Osteoblast (primary cell): ENCODE data around the gene PCK2. TPM values are rescaled to one million over a fixed set of nuclear protein-coding genes. Genes with fewer than 3 reads are reported as not detected.
"Not testable (repeated sequence)": the region's sequence is repeated elsewhere in the genome, so short reads cannot be mapped to it uniquely, and the experiment has no call there.

ENCODE experiments used
- DNase-seq: peaks from one replicate; pipeline ENCODE4 v3.0.0; 2011; ENCODE audit warnings: low spot score, mixed read lengths; ENCODE audit not compliant: insufficient read length; ENCODE audit errors: missing footprints
- H2AFZ ChIP-seq: 2 replicates; pipeline ENCODE4 v1.6.0; 2011; ENCODE audit warnings: mild to moderate bottlenecking, low read length
- H3K27ac ChIP-seq: 2 replicates; pipeline ENCODE4 v1.5.1; 2011; ENCODE audit warnings: mild to moderate bottlenecking, low read depth, low read length, moderate library complexity
- H3K27me3 ChIP-seq: 2 replicates; pipeline ENCODE4 v1.6.0; 2012; ENCODE audit warnings: mild to moderate bottlenecking, control low read depth, inconsistent platforms, low read length, moderate library complexity; ENCODE audit not compliant: insufficient read depth
- H3K36me3 ChIP-seq: 2 replicates; pipeline ENCODE4 v1.5.1; 2011; ENCODE audit warnings: mild to moderate bottlenecking, low read length, control low read depth, moderate library complexity; ENCODE audit not compliant: insufficient read depth
- H3K4me1 ChIP-seq: 2 replicates; pipeline ENCODE4 v1.5.1; 2011; ENCODE audit warnings: mild to moderate bottlenecking, low read length, control low read depth, moderate library complexity; ENCODE audit not compliant: insufficient read depth
- H3K4me2 ChIP-seq: 2 replicates; pipeline ENCODE4 v1.6.0; 2011; ENCODE audit warnings: mild to moderate bottlenecking, low read length; ENCODE audit not compliant: insufficient read depth
- H3K4me3 ChIP-seq: fragments of 200-600 bp; sonication (generic); 3 replicates; pipeline ENCODE4 v1.5.1; 2012; ENCODE audit warnings: mild to moderate bottlenecking, low read length, inconsistent platforms; ENCODE audit not compliant: insufficient read depth
- H3K79me2 ChIP-seq: 2 replicates; pipeline ENCODE4 v1.6.0; 2012; ENCODE audit warnings: mild to moderate bottlenecking, low read length, control low read depth, inconsistent platforms; ENCODE audit not compliant: insufficient read depth
- H3K9me3 ChIP-seq: 2 replicates; pipeline ENCODE4 v1.5.1; 2011; ENCODE audit warnings: low read depth, low read length, control low read depth
- H4K20me1 ChIP-seq: 2 replicates; pipeline ENCODE4 v1.6.0; 2012; ENCODE audit warnings: mild to moderate bottlenecking, low read length, control low read depth; ENCODE audit not compliant: insufficient read depth
- total RNA-seq: library from RNA; depleted of rRNA; stranded (reverse); fragments of >200 nt; gene quantifications from 2 replicates; pipeline ENCODE4 v1.2.3, GENCODE V29; 2012
- TF ChIP-seq, protein P1 (sequence below): IDR thresholded peaks from 2 replicates; pipeline ENCODE4 v1.5.1; 2011; ENCODE audit warnings: mild to moderate bottlenecking, low read depth, low read length, moderate library complexity; ENCODE audit errors: extremely low read depth

The PCK2 gene
- total RNA-seq, 1 donor = 35.1 TPM

- DNase-seq = peak; percentile 55
- no peaks in the 10 kb centered on the region for H3K27me3 ChIP-seq
- no peaks in the 10 kb centered on the region for H3K9me3 ChIP-seq
- TF ChIP-seq, protein P1, sequence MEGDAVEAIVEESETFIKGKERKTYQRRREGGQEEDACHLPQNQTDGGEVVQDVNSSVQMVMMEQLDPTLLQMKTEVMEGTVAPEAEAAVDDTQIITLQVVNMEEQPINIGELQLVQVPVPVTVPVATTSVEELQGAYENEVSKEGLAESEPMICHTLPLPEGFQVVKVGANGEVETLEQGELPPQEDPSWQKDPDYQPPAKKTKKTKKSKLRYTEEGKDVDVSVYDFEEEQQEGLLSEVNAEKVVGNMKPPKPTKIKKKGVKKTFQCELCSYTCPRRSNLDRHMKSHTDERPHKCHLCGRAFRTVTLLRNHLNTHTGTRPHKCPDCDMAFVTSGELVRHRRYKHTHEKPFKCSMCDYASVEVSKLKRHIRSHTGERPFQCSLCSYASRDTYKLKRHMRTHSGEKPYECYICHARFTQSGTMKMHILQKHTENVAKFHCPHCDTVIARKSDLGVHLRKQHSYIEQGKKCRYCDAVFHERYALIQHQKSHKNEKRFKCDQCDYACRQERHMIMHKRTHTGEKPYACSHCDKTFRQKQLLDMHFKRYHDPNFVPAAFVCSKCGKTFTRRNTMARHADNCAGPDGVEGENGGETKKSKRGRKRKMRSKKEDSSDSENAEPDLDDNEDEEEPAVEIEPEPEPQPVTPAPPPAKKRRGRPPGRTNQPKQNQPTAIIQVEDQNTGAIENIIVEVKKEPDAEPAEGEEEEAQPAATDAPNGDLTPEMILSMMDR = no peak
- H3K27ac ChIP-seq = no peak overlapping the region
- H2AFZ ChIP-seq = no peak overlapping the region
- peaks cover 24% of the 10 kb centered on the region for H3K36me3 ChIP-seq
- no peaks in the 10 kb centered on the region for H3K79me2 ChIP-seq
- no peak overlapping the region for H3K4me2 ChIP-seq
- H3K4me3 ChIP-seq = no peak overlapping the region
- no peaks in the 10 kb centered on the region for H4K20me1 ChIP-seq
- H3K4me1 ChIP-seq = no peaks in the 10 kb centered on the region
Measured at GRCh38 chr14:24100982-24101494, 6.9 kb downstream of the PCK2 start.

GRCh38 chr14:24102357-24103048 lies 8.4 kb downstream of the PCK2 start:
- Histone ChIP-seq H4K20me1 (no peaks in the 10 kb centered on the region), H2AFZ (no peak overlapping the region), H3K27ac (no peak overlapping the region), H3K36me3 (peaks cover 24% of the 10 kb centered on the region), H3K79me2 (no peaks in the 10 kb centered on the region), H3K4me1 (no peaks in the 10 kb centered on the region), H3K4me2 (no peak overlapping the region), H3K4me3 (no peak overlapping the region), H3K27me3 (no peaks in the 10 kb centered on the region), H3K9me3 (no peaks in the 10 kb centered on the region)
- peak; percentile 56 for DNase-seq
- TF ChIP-seq, protein P1 = no peak

- no peak for DNase-seq
- Histone ChIP-seq H3K4me1 (no peaks in the 10 kb centered on the region), H3K27me3 (no peaks in the 10 kb centered on the region), H3K4me3 (no peak overlapping the region), H3K79me2 (no peaks in the 10 kb centered on the region), H4K20me1 (no peaks in the 10 kb centered on the region), H3K36me3 (peaks cover 22% of the 10 kb centered on the region), H3K27ac (no peak overlapping the region), H3K4me2 (no peak overlapping the region), H3K9me3 (no peaks in the 10 kb centered on the region), H2AFZ (no peak overlapping the region)
- TF ChIP-seq, protein P1 = no peak
Measured at GRCh38 chr14:24103451-24103850, 9.3 kb downstream of the PCK2 start.

GRCh38 chr14:24105609-24106239 lies 11.6 kb downstream of the PCK2 start:
- H3K27me3 ChIP-seq, H3K79me2 ChIP-seq, H3K27ac ChIP-seq, H3K4me2 ChIP-seq, H3K4me1 ChIP-seq, H4K20me1 ChIP-seq, H2AFZ ChIP-seq, DNase-seq, H3K9me3 ChIP-seq, H3K4me3 ChIP-seq: not testable (repeated sequence)
- H3K36me3 ChIP-seq = peaks cover 16% of the 10 kb centered on the region
